Effector CD8-positive, alpha-beta T cell (primary cell): ENCODE results near the gene KRTAP5-11.
"Not testable (repeated sequence)": the region's sequence is repeated elsewhere in the genome, so short reads cannot be mapped to it uniquely, and the experiment has no call there.

Source experiments
- DNase-seq: peaks from one replicate; lab custom pipeline; 2025; lab: John Stamatoyannopoulos, UW

KRTAP5-11 gene

GRCh38 chr11:71556018-71556417 is 26.7 kb downstream of the KRTAP5-11 start:
- DNase-seq = no peak

DNA sequence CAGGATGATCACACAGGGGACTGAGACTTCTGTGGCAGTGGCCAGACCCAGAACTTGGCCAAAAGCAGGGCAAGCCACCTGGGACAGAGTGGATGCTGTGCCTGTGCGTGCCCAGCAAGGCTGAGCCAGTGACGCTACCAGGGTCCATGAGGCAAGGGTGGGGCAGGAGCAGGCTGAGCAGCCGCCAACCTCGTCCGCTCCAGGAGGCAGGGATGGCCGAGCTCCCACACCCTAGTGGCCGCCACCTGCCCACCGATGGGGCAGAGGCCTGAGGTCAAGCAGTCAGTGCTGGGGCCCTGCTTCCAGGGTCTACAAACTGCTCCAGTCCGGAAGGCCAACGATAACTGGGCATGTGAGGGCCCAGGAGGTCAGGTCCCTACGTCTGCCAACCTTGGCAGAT is 27.2 kb downstream of the KRTAP5-11 start:
- DNase-seq = no peak

DNA sequence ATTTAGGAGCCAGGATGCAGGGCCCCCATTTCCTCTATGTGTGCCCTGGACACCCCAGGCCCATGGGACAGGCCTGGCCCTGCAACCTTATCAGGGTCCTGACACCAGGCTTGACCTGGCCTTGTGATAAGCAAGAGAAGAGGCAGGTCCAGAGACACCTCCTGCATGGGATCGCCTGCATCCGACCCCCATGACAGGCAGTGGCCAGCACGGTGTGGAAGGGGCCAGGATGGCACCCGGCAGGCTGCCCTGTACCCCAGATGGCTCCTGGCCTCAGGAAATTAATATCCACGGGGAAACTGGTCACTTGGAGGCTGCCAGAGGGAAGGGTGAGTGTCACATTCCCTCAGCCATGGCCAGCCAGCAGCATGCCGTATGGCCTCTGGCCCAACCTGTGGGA is 27.7 kb downstream of the KRTAP5-11 start:
- no peak for DNase-seq

DNA sequence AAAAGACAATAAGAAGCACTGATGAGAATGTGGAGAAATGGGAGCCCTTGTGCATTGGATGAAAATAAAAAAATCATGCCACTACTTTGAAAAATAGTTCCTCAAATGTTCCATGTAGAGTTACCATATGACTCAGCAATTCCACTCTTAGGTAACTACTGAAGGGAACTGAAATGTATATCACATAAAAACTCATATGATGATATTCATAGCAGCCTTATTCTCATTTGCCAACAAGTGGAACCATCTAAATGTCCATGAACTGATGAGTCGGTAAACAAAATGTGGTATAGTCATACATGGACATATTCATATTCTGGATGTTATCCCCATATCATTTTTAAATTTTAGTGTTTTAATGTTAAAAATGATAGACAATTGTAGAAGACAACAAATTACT is 31.0 kb downstream of the KRTAP5-11 start:
- no peak for DNase-seq

DNA sequence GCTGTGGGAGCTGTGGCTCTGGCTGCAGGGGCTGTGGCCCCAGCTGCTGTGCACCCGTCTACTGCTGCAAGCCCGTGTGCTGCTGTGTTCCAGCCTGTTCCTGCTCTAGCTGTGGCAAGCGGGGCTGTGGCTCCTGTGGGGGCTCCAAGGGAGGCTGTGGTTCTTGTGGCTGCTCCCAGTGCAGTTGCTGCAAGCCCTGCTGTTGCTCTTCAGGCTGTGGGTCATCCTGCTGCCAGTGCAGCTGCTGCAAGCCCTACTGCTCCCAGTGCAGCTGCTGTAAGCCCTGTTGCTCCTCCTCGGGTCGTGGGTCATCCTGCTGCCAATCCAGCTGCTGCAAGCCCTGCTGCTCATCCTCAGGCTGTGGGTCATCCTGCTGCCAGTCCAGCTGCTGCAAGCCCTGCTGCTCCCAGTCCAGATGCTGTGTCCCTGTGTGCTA is 33.9 kb downstream of the KRTAP5-11 start:
- DNase-seq = no peak

- DNase-seq = no peak
Measured at GRCh38 chr11:71548120-71548519, 34.6 kb downstream of the KRTAP5-11 start, which contains the start of gene KRTAP5-9. KRTAP5-9 (plus strand) TSS chr11:71548420; CDS start chr11:71548658, 238 bp downstream.

GRCh38 chr11:71545405-71545966 is 37.2 kb downstream of the KRTAP5-11 start:
- no peak for DNase-seq

DNA sequence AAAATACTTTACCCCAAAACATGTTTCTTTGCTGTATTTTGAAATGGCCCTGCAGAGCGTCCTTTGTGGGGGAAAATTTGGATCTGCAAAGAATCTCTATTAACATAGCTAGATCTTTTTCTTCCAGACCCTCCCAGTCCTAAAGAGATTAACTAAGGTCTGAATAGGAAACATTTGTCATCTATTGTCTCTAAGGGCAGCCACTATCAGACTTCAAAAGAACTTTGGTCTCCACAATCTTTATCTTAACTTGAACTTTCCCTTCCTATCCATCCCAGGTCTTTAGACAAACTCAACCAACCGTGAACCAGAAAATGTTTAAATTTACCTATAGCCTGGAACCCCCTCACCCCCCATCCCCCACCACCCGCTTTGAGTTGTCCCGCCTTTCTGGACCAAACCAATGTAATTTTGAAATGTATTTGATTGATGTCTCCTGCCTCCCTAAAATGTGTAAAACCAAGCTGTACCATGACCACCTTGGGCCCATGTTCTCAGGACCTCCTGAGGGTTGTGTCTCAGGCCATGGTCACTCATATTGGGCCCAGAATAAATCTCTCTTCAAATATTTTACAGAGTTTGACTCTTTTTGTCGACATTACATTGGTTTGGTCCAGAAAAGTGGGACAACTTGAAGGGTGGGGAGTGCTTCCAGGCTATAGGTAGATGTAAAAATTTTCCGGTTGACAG is 38.0 kb downstream of the KRTAP5-11 start:
- DNase-seq = no peak

DNA sequence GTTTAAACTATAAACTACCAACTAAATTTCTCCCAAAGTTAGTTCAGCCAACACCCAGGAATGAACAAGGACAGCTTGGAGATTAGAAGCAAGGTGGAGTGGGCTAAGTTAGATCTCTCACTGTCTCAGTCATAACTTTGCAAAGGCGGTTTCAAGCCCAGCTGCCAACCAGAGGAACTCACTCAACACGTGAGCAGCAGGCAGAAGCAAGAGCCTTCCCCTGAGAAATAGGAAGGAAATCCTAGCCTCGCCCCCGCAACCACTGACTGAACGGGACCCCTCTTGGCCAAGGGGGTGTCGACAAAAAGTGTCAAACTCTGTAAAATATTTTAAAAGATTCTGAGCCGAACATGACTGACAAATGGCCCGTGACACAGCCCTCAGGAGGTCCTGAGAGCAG is 38.8 kb downstream of the KRTAP5-11 start:
- DNase-seq = no peak

DNA sequence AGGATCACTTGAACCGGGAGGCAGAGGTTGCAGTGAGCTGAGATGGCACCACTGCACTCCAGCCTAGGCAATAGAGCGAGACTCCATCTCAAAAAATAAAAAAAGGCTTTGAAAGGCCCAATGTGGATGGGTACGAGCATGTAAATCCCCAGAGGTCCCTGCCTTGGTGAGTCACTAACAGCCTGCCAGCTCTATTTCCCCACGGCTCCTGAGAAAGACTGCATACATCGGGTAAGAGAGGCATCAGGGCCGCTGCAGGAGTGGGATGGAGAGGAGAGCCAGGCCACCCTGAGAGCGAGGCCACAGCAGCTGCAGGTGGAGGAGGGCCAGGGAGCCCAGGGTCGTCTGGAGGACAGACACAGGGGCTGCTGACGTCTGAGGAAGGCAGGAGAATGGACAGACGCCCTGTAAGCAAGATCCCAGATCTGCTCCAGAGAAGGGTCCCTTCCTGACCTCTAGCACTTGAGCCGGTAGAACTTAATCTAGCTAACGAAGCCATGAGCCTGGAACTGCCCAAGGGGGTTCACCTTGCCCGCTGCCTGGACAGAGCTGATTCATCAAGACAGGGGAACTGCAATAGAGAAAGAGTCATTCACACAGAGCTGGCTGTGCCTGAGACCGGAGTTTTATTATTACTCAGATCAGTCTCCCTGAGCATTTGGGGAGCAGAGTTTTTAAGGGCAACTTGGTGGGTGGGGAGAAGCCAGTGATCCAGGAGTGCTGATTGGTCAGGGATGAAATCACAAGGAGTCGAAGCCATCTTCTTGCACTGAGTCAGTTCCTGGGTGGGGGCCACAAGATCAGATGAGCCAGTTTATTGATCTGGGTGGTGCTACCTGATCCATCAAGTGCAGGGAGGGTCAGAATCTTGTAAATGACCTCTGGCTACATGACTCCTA is 39.5 kb downstream of the KRTAP5-11 start:
- no peak for DNase-seq

DNA sequence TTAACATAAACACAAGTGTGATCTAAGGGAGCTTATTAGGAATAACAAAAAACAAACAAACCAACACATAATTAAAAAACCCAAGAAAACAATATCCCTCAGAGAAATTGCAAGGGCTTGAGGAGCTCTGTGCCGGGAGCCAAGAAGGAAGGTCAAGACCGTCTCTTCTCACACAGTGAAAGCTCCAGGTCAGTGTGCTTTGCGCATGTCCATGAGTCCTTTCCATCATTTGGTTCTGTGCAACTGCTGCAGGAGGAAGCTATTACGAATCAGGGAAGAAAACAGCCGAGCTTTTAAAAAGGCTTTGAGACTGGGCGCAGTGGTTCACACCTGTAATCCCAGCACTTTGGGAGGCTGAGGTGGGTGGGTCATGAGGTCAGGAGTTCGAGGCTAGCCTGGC is 40.3 kb downstream of the KRTAP5-11 start:
- no peak for DNase-seq

- not testable (repeated sequence) for DNase-seq
Measured at GRCh38 chr11:71540521-71541304, 42.0 kb downstream of the KRTAP5-11 start.

DNA sequence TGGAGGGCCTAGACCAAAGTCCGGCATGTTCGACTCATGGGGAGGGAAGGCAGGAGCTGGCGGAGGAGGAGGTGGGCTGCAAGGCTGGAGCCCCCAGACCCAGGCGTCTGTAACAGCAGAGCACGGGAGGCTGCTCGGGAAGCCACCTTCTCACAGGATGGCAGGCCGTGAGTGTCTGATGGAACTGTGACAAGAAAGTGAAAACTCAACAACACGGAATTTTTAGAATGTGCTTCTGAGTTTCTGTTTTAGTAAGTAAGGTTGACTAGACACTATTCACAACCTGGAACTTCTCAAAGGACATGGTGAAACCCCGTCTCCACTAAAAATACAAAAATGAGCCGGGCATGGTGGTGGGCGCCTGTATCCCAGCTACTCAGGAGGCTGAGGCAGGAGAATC is 42.7 kb downstream of the KRTAP5-11 start:
- DNase-seq = not testable (repeated sequence)

GRCh38 chr11:71539017-71539416 is 43.7 kb downstream of the KRTAP5-11 start:
- DNase-seq = no peak

GRCh38 chr11:71538666-71538990 is 44.0 kb downstream of the KRTAP5-11 start:
- DNase-seq = no peak

DNA sequence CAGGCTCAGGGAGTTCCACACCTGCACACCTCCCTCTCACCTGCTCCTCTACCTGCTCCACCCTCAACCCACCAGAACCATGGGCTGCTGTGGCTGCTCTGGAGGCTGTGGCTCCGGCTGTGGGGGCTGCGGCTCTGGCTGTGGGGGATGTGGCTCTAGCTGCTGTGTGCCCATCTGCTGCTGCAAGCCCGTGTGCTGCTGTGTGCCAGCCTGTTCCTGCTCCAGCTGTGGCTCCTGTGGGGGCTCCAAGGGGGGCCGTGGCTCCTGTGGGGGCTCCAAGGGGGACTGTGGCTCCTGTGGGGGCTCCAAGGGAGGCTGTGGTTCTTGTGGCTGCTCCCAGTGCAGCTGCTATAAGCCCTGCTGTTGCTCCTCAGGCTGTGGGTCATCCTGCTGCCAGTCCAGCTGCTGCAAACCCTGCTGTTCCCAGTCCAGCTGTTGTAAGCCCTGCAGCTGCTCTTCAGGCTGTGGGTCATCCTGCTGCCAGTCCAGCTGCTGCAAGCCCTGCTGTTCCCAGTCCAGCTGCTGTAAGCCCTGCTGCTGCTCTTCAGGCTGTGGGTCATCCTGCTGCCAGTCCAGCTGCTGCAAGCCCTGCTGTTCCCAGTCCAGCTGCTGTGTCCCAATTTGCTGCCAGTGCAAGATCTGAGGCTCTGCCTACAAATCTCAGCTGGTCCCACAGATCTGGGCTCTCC is 44.6 kb downstream of the KRTAP5-11 start, which contains the start of gene KRTAP5-8:
KRTAP5-8 (plus strand) TSS at position 49 of the 689 bp plus-strand sequence; CDS start at position 80, 31 bp downstream.
- not testable (repeated sequence) for DNase-seq

DNA sequence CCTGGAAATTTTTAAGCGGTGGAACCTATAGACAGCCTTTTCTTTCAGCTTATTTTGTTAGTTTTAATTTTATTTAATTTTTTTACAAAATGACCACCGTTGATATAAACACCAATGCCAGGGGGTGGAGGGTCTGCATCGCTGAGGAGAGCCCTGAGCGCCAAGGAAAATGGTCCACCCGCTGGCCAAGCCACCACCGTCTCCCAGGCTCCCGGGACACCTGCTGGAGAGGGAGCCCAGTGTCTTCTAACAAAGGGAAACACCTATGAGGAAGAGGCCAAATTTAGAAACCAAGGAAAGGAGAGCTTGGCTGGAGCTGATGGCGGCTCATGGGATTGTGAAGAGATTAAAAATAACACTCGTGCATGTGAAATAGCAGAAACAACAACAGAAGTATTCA is 45.1 kb downstream of the KRTAP5-11 start:
- DNase-seq = no peak

- DNase-seq = no peak
Measured at GRCh38 chr11:71535825-71536224, 46.9 kb downstream of the KRTAP5-11 start.

DNA sequence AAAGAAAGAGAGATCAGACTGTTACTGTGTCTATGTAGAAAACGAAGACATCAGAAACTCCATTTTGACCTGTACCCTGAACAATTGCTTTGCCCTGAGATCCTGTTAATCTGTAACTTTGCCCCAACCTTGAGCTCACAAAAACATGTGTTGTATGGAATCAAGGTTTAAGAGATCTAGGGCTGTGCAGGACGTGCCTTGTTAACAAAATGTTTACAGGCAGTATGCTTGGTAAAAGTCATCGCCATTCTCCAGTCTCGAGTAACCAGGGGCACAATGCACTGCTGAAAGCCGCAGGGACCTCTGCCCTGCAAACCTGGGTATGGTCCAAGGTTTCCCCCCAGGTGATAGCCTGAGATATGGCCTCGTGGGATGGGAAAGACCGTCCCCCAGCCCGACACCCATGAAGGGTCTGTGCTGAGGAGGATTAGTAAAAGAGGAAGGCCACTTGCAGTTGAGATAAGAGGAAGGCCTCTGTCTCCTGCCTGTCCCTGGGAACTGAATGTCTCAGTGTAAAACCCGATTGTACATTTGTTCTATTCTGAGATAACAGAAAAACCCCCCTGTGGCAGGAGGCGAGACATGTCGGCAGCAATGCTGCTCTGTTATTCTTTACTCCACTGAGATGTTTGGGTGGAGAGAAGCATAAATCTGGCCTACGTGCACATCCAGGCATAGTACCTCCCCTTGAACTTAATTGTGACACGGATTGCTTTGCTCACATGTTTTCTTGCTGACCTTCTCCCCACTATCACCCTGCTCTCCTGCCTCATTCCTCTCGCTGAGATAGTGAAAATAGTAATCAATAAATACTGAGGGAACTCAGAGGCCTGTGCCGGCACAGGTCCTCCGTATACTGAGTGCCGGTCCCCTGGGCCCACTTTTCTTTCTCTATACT is 47.7 kb downstream of the KRTAP5-11 start:
- not testable (repeated sequence) for DNase-seq

DNA sequence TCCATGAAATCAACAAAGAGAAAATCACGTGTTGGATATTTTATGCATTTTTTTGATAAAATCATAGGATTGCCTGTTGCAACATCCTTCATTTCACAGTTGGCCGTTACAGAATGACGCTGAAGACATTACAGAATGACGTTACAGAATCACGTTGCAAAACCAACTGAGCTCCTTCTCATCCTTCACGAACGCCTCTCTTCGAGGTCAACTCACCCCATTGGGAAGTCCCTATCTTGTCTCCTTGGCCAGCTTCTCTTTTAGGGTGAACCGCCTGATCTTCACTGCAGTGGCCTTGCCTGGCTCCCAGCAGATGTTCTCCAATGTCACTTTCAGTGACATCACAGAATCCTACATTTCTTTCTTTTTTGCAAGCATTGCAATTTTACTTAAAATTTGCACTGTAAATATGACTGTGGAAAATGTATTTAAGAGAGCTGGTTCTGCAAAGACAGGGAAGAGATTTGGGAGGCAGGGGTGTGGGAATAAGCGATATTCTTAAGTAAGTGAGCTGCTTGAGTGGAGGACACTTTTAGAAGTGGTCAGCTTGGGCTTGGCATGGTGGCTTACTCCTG is 50.6 kb downstream of the KRTAP5-11 start:
- DNase-seq = no peak
